Right lobe of liver (tissue), 4 donors: ENCODE measurements around the gene PSMB10.

Experiments used
- CTCF ChIP-seq, 4 donors: fragments of 200-600 bp in 3 of 4; fragments of 450-650 bp in 1 of 4; IDR thresholded peaks; one replicate each; pipeline versions ENCODE4 v1.5.1 to v1.8.0; 2016 to 2022; ENCODE audit warnings: antibody characterized with exemption in 4 of 4, mild to moderate bottlenecking in 2 of 4
- POLR2A ChIP-seq: fragments of 450-650 bp; IDR thresholded peaks from one replicate; pipeline ENCODE4 v1.6.1; 2017; ENCODE audit warnings: antibody characterized with exemption, mild to moderate bottlenecking
- donor health status: DM: no; HTN: no; CAD: no.
- donor health status: DM: no; HTN: no; CAD: no.
- donor health status: DM: no; HTN: yes; CAD: no.

GRCh38 chr16:67953641-67954375, 17.2 kb upstream of the PSMB10 start:
- TF ChIP-seq CTCF (IDR thresholded peaks at IDR 0.05) (no peak), POLR2A (no peak)
